DND-41 (cell line): ENCODE measurements around the gene GPNMB.
"Not testable (repeated sequence)": the region's sequence is repeated elsewhere in the genome, so short reads cannot be mapped to it uniquely, and the experiment has no call there.

Experiments used
- ATAC-seq: fragments of 200-7000 bp; cut with Tn5 transposase; 3 replicates; pipeline ENCODE4 v1.9.1; 2021; ENCODE audit warnings: low read depth; ENCODE audit not compliant: insufficient read depth
- DNase-seq: peaks from one replicate; pipeline ENCODE4 v3.0.0-alpha.2; 2020
- H2AFZ ChIP-seq: 2 replicates; pipeline ENCODE4 v1.6.0; 2012; ENCODE audit warnings: low read depth, low read length
- H3K27ac ChIP-seq: 2 replicates; pipeline ENCODE4 v1.5.1; 2012; ENCODE audit warnings: low read length, inconsistent platforms
- H3K27me3 ChIP-seq: fragments of 200-600 bp; sonication (generic); 2 replicates; pipeline ENCODE4 v1.6.0; 2012; ENCODE audit warnings: low read length, mild to moderate bottlenecking, inconsistent platforms; ENCODE audit not compliant: insufficient read depth, poor library complexity
- H3K36me3 ChIP-seq: 2 replicates; pipeline ENCODE4 v1.5.1; 2012; ENCODE audit warnings: low read length, inconsistent platforms; ENCODE audit not compliant: insufficient read depth
- H3K4me1 ChIP-seq: 2 replicates; pipeline ENCODE4 v1.5.1; 2012; ENCODE audit warnings: mild to moderate bottlenecking, low read length; ENCODE audit not compliant: insufficient read depth
- H3K4me2 ChIP-seq: 2 replicates; pipeline ENCODE4 v1.6.0; 2012; ENCODE audit warnings: mild to moderate bottlenecking, moderate library complexity, low read length, inconsistent platforms; ENCODE audit not compliant: insufficient read depth
- H3K4me3 ChIP-seq, 2 experiments: fragments of 200-600 bp in 1 of 2; shearing (Covaris generic) in 1 of 2; 2 replicates each; pipeline ENCODE4 v1.5.1; 2012 to 2016; ENCODE audit warnings: inconsistent platforms in 2 of 2, low read length in 2 of 2, mild to moderate bottlenecking in 2 of 2, low read depth in 1 of 2, moderate library complexity in 1 of 2
- H3K79me2 ChIP-seq: 2 replicates; pipeline ENCODE4 v1.6.0; 2012; ENCODE audit warnings: low read length, inconsistent platforms; ENCODE audit not compliant: insufficient read depth
- H3K9ac ChIP-seq: 2 replicates; pipeline ENCODE4 v1.6.0; 2012; ENCODE audit warnings: low read depth, mild to moderate bottlenecking, inconsistent platforms, low read length, moderate library complexity
- H3K9me3 ChIP-seq: 2 replicates; pipeline ENCODE4 v1.5.1; 2012; ENCODE audit warnings: low read length, moderate library complexity, mild to moderate bottlenecking, inconsistent platforms; ENCODE audit not compliant: insufficient read depth, severe bottlenecking
- H4K20me1 ChIP-seq: 2 replicates; pipeline ENCODE4 v1.6.0; 2012; ENCODE audit warnings: low read length; ENCODE audit not compliant: insufficient read depth
- CTCF ChIP-seq: IDR thresholded peaks from 2 replicates; pipeline ENCODE4 v1.5.1; 2012; ENCODE audit warnings: borderline replicate concordance, low read length, moderate library complexity, mild to moderate bottlenecking; ENCODE audit not compliant: poor library complexity, severe bottlenecking; ENCODE audit errors: extremely low read depth
- EZH2 ChIP-seq: IDR thresholded peaks from 3 replicates; pipeline ENCODE4 v1.6.1; 2012; ENCODE audit warnings: borderline replicate concordance, low read depth, mild to moderate bottlenecking, moderate library complexity, low read length, inconsistent platforms; ENCODE audit not compliant: severe bottlenecking

The GPNMB gene

GRCh38 chr7:23222439-23223030 lies 24.0 kb upstream of the GPNMB start:
- no peaks in the 10 kb centered on the region for H4K20me1 ChIP-seq
- no peak overlapping the region for H3K4me3 ChIP-seq
- TF ChIP-seq CTCF (no peak), EZH2 (no peak)
- DNase-seq (no peak), ATAC-seq (no peak)
- no peaks in the 10 kb centered on the region for H3K4me1 ChIP-seq
- H3K27me3 ChIP-seq = peaks cover 24% of the 10 kb centered on the region
- H2AFZ ChIP-seq = no peak overlapping the region
- H3K36me3 ChIP-seq = no peaks in the 10 kb centered on the region
- no peak overlapping the region for H3K4me2 ChIP-seq
- no peaks in the 10 kb centered on the region for H3K79me2 ChIP-seq
- no peak overlapping the region for H3K27ac ChIP-seq
- H3K9me3 ChIP-seq = no peaks in the 10 kb centered on the region
- no peak overlapping the region for H3K9ac ChIP-seq

GRCh38 chr7:23224364-23224763 lies 22.2 kb upstream of the GPNMB start:
- not testable (repeated sequence) for H3K27ac ChIP-seq, H3K9ac ChIP-seq, H3K36me3 ChIP-seq, H3K4me1 ChIP-seq, H3K4me2 ChIP-seq, DNase-seq, H3K9me3 ChIP-seq, H2AFZ ChIP-seq, H3K4me3 ChIP-seq, ATAC-seq, H3K79me2 ChIP-seq, H4K20me1 ChIP-seq
- peaks cover 13% of the 10 kb centered on the region for H3K27me3 ChIP-seq

GRCh38 chr7:23226844-23227450 lies 19.6 kb upstream of the GPNMB start:
- no peak overlapping the region for H3K4me2 ChIP-seq
- H3K9ac ChIP-seq = no peak overlapping the region
- H4K20me1 ChIP-seq = no peaks in the 10 kb centered on the region
- peaks cover 10% of the 10 kb centered on the region for H3K27me3 ChIP-seq
- H2AFZ ChIP-seq = no peak overlapping the region
- no peaks in the 10 kb centered on the region for H3K79me2 ChIP-seq
- H3K4me3 ChIP-seq = no peak overlapping the region
- TF ChIP-seq EZH2 (no peak), CTCF (no peak)
- no peak overlapping the region for H3K27ac ChIP-seq
- no peaks in the 10 kb centered on the region for H3K9me3 ChIP-seq
- no peak for DNase-seq
- H3K4me1 ChIP-seq = no peaks in the 10 kb centered on the region
- no peaks in the 10 kb centered on the region for H3K36me3 ChIP-seq
- no peak for ATAC-seq

GRCh38 chr7:23228412-23228811 lies 18.2 kb upstream of the GPNMB start:
- no peak overlapping the region for H3K27ac ChIP-seq
- H3K27me3 ChIP-seq = no peaks in the 10 kb centered on the region
- no peaks in the 10 kb centered on the region for H4K20me1 ChIP-seq
- H3K4me2 ChIP-seq = no peak overlapping the region
- no peaks in the 10 kb centered on the region for H3K9me3 ChIP-seq
- TF ChIP-seq EZH2 = no peak
- TF ChIP-seq CTCF = no peak
- DNase-seq (no peak), ATAC-seq (no peak)
- no peaks in the 10 kb centered on the region for H3K36me3 ChIP-seq
- no peak overlapping the region for H3K4me3 ChIP-seq
- no peaks in the 10 kb centered on the region for H3K79me2 ChIP-seq
- H2AFZ ChIP-seq = no peak overlapping the region
- no peak overlapping the region for H3K9ac ChIP-seq
- H3K4me1 ChIP-seq = no peaks in the 10 kb centered on the region
